Effector memory CD4-positive, alpha-beta T cell (primary cell): ENCODE measurements around the gene BACE2.

Experiments
- DNase-seq, 3 donors: peaks; one replicate each; pipeline ENCODE4 v3.0.0-alpha.2; 2020
- H3K27ac ChIP-seq: 2 replicates; pipeline ENCODE4 v1.7.0; 2013; ENCODE audit warnings: mild to moderate bottlenecking, low read length, moderate library complexity; ENCODE audit not compliant: insufficient read depth, poor library complexity, severe bottlenecking
- H3K27me3 ChIP-seq: replicated peaks from 2 replicates; pipeline ENCODE4 v1.7.0; 2013; ENCODE audit warnings: mild to moderate bottlenecking, low read length; ENCODE audit not compliant: insufficient read depth, control insufficient read depth, poor library complexity, severe bottlenecking
- H3K36me3 ChIP-seq: 2 replicates; pipeline ENCODE4 v1.7.0; 2013; ENCODE audit warnings: mild to moderate bottlenecking, low read length, moderate library complexity; ENCODE audit not compliant: control insufficient read depth, insufficient read depth
- H3K4me1 ChIP-seq: 2 replicates; pipeline ENCODE4 v1.7.0; 2013; ENCODE audit warnings: low read length, mild to moderate bottlenecking; ENCODE audit not compliant: control insufficient read depth, insufficient read depth, poor library complexity, severe bottlenecking
- H3K4me3 ChIP-seq: 2 replicates; pipeline ENCODE4 v1.7.0; 2013; ENCODE audit warnings: low read length, low read depth, mild to moderate bottlenecking; ENCODE audit not compliant: insufficient read depth, poor library complexity, severe bottlenecking
- H3K9me3 ChIP-seq: 2 replicates; pipeline ENCODE4 v1.7.0; 2013; ENCODE audit warnings: mild to moderate bottlenecking, low read length, moderate library complexity; ENCODE audit not compliant: control insufficient read depth
- total RNA-seq, 3 donors: gene quantifications; one replicate each; lab custom pipeline; 2026; lab: John Stamatoyannopoulos, UW

The BACE2 gene
- 0.09 to 0.58 (median 0.17) reads per million in 3 donors for total RNA-seq

GRCh38 chr21:41167348-41168342, at the start of gene BACE2:
Gene BACE2 (plus strand): TSS chr21:41168160. CDS start chr21:41168264, 104 bp downstream.
- Histone ChIP-seq H3K4me1 (peaks cover 5% of the 10 kb centered on the region), H3K27ac (no peak within 1 kb of the TSS), H3K27me3 (peaks cover 10% of the 10 kb centered on the region), H3K4me3 (peak within 1 kb of the TSS; percentile 25), H3K36me3 (no peaks in the 10 kb centered on the region), H3K9me3 (no peaks in the 10 kb centered on the region)
- no peak for DNase-seq

- Histone ChIP-seq H3K4me3 (no peak overlapping the region), H3K4me1 (no peaks in the 10 kb centered on the region), H3K36me3 (no peaks in the 10 kb centered on the region), H3K27me3 (no peaks in the 10 kb centered on the region), H3K9me3 (no peaks in the 10 kb centered on the region), H3K27ac (no peak overlapping the region)
- DNase-seq = no peak
Observed at GRCh38 chr21:41119901-41120300, 48.1 kb upstream of the BACE2 start.

- Histone ChIP-seq H3K4me3 (no peak overlapping the region), H3K9me3 (no peaks in the 10 kb centered on the region), H3K4me1 (no peaks in the 10 kb centered on the region), H3K27ac (no peak overlapping the region), H3K36me3 (no peaks in the 10 kb centered on the region), H3K27me3 (no peaks in the 10 kb centered on the region)
- no peak for DNase-seq
Observed at GRCh38 chr21:41120997-41121396, 47.0 kb upstream of the BACE2 start.

GRCh38 chr21:41121785-41122415, 46.1 kb upstream of the BACE2 start:
- no peak overlapping the region for H3K27ac ChIP-seq
- H3K4me3 ChIP-seq = no peak overlapping the region
- DNase-seq = no peak
- no peaks in the 10 kb centered on the region for H3K4me1 ChIP-seq
- no peaks in the 10 kb centered on the region for H3K27me3 ChIP-seq
- no peaks in the 10 kb centered on the region for H3K36me3 ChIP-seq
- no peaks in the 10 kb centered on the region for H3K9me3 ChIP-seq

GRCh38 chr21:41124641-41125201, 43.2 kb upstream of the BACE2 start:
- Histone ChIP-seq H3K36me3 (no peaks in the 10 kb centered on the region), H3K27ac (no peak overlapping the region), H3K9me3 (no peaks in the 10 kb centered on the region), H3K27me3 (no peaks in the 10 kb centered on the region), H3K4me3 (no peak overlapping the region), H3K4me1 (no peaks in the 10 kb centered on the region)
- DNase-seq = no peak

GRCh38 chr21:41128981-41129380, 39.0 kb upstream of the BACE2 start:
- DNase-seq = no peak
- H3K9me3 ChIP-seq = no peaks in the 10 kb centered on the region
- no peaks in the 10 kb centered on the region for H3K27me3 ChIP-seq
- no peak overlapping the region for H3K27ac ChIP-seq
- no peaks in the 10 kb centered on the region for H3K4me1 ChIP-seq
- H3K4me3 ChIP-seq = no peak overlapping the region
- no peaks in the 10 kb centered on the region for H3K36me3 ChIP-seq

- no peaks in the 10 kb centered on the region for H3K4me1 ChIP-seq
- no peaks in the 10 kb centered on the region for H3K36me3 ChIP-seq
- H3K4me3 ChIP-seq = no peak overlapping the region
- H3K9me3 ChIP-seq = no peaks in the 10 kb centered on the region
- no peak for DNase-seq
- H3K27ac ChIP-seq = no peak overlapping the region
- no peaks in the 10 kb centered on the region for H3K27me3 ChIP-seq
Observed at GRCh38 chr21:41130883-41131282, 37.1 kb upstream of the BACE2 start.

- no peak for DNase-seq
- H3K4me1 ChIP-seq = no peaks in the 10 kb centered on the region
- H3K9me3 ChIP-seq = no peaks in the 10 kb centered on the region
Observed at GRCh38 chr21:41133874-41134522, 34.0 kb upstream of the BACE2 start.

GRCh38 chr21:41135746-41136145, 32.2 kb upstream of the BACE2 start:
- Histone ChIP-seq H3K27ac (no peak overlapping the region), H3K4me3 (no peak overlapping the region), H3K9me3 (no peaks in the 10 kb centered on the region), H3K27me3 (no peaks in the 10 kb centered on the region), H3K4me1 (no peaks in the 10 kb centered on the region), H3K36me3 (no peaks in the 10 kb centered on the region)
- DNase-seq = no peak

More at GRCh38 chr21:41133874-41134522, 34.0 kb upstream of the BACE2 start:
- no peaks in the 10 kb centered on the region for H3K27me3 ChIP-seq
- H3K36me3 ChIP-seq = no peaks in the 10 kb centered on the region
- H3K27ac ChIP-seq = no peak overlapping the region
- H3K4me3 ChIP-seq = no peak overlapping the region
